ENCODE data around the gene GPR135. TPM values are rescaled to one million over a fixed set of nuclear protein-coding genes. Genes with fewer than 3 reads are reported as not detected.
A peak's percentile ranks its signal among the peaks of the same experiment; 100 is the strongest.

GPR135 gene
- total RNA-seq, 4 donors from 2014 or later, result 1.5 to 7.4 (median 5.2) TPM; not detected in 1

- H3K9me3 ChIP-seq, result no peaks in the 10 kb centered on the region
- peaks cover 0 to 24% (median 9%) of the 10 kb centered on the region in 4 donors for H3K4me1 ChIP-seq
- intact Hi-C loops (cut with DNase I; ENCODE audit: low total_unique reads), result no loop called here
- no peak overlapping the region for H3K4me3 ChIP-seq
- DNase-seq, result no peak
- H3K27me3 ChIP-seq, result no peaks in the 10 kb centered on the region
- 70 to 83% methylated on average over 3 to 4 of the region's 4 CpGs for WGBS, 2 donors (ENCODE audit: low coverage in 1 of 2)
- H3K27ac ChIP-seq, result peak overlapping the region in 1 of 4 donors; percentile 59
- H3K36me3 ChIP-seq, result no peaks in the 10 kb centered on the region
- in situ Hi-C loops (cut with MboI; ENCODE audit: low pct_ligation_motif_present in 1 of 4, low pct_unique_long_range_greater_than_20kb in 1 of 4, low sequenced_read_pairs in 3 of 4), result no loop called here
- TF ChIP-seq CTCF (IDR thresholded peaks at IDR 0.05), result no peak
- TF ChIP-seq POLR2AphosphoS5 (IDR thresholded peaks at IDR 0.05), result no peak
- no peak for TF ChIP-seq EP300 (IDR thresholded peaks at IDR 0.05; ENCODE audit: low read depth)
- TF ChIP-seq POLR2A (IDR thresholded peaks at IDR 0.05), result no peak
Observed at GRCh38 chr14:59424341-59425071, 40.7 kb downstream of the GPR135 start.

DNA sequence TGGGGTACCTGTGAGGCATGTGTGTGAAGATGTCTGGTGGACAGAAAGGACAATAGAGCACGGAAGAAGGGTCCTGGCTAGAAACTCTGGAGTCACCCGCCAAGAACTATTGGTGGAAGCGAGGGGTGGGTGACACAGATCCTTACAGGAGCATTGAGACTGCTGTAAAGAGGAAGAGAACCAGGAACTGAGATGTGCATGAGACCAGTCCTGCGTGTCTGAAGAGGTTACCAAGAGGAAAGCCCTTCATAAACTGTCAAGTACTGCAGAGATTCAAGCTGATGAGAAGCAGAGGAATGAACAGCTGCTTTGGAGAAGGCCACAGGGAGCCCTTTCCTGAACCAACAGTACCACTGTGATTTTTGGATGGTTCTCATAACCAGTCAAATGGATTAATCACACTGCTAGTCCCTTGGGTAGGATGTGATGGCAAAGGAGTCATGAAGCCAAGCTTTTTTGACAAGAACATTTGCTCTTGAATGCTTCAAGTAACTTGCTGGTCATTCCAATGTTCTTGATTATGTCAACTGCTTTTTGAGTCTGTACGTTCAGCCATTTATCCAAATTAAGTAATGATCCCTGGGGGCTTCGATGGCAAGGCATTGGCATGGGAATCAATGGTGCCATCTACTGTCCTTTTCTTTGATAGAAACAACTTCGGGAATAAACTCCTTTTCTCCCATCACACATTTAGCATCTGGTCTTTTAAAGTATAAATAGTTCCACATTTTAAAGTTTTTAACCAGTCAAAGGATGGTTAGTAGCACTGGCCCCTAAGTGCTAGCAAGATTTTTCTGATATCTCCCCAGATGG lies 42.9 kb downstream of the GPR135 start:
- Histone ChIP-seq H3K27ac (no peak overlapping the region), H3K4me1 (peaks cover 0 to 17% (median 8%) of the 10 kb centered on the region in 4 donors), H3K36me3 (no peaks in the 10 kb centered on the region), H3K4me3 (no peak overlapping the region), H3K27me3 (no peaks in the 10 kb centered on the region), H3K9me3 (no peaks in the 10 kb centered on the region)
- no peak for DNase-seq
- in situ Hi-C loops (cut with MboI; ENCODE audit: low pct_ligation_motif_present in 1 of 4, low pct_unique_long_range_greater_than_20kb in 1 of 4, low sequenced_read_pairs in 3 of 4) (no loop called here), intact Hi-C loops (cut with DNase I; ENCODE audit: low total_unique reads) (no loop called here)
- TF ChIP-seq POLR2AphosphoS5 (IDR thresholded peaks at IDR 0.05) (no peak), CTCF (IDR thresholded peaks at IDR 0.05) (no peak), POLR2A (IDR thresholded peaks at IDR 0.05) (no peak), EP300 (IDR thresholded peaks at IDR 0.05; ENCODE audit: low read depth) (no peak)
- 66 to 77% methylated on average over 6 to 7 of the region's 7 CpGs for WGBS, 2 donors (ENCODE audit: low coverage in 1 of 2)

- in situ Hi-C loops (cut with MboI; ENCODE audit: low pct_ligation_motif_present in 1 of 4, low pct_unique_long_range_greater_than_20kb in 1 of 4, low sequenced_read_pairs in 3 of 4), result no loop called here
- WGBS, 2 donors (ENCODE audit: low coverage in 1 of 2), result 30 to 33% methylated on average over 2 of the region's 2 CpGs
- H3K27ac ChIP-seq, result peak overlapping the region in 2 of 4 donors; percentile 52 to 53
Observed at GRCh38 chr14:59419303-59419702, 45.9 kb downstream of the GPR135 start.

More at GRCh38 chr14:59419303-59419702, 45.9 kb downstream of the GPR135 start:
- no peak for DNase-seq
- H3K4me1 ChIP-seq, result peaks cover 0 to 11% (median 7%) of the 10 kb centered on the region in 4 donors
- H3K4me3 ChIP-seq, result no peak overlapping the region
- H3K27me3 ChIP-seq, result no peaks in the 10 kb centered on the region
- intact Hi-C loops (cut with DNase I; ENCODE audit: low total_unique reads), result no loop called here
- H3K36me3 ChIP-seq, result no peaks in the 10 kb centered on the region
- TF ChIP-seq EP300 (IDR thresholded peaks at IDR 0.05; ENCODE audit: low read depth) (no peak), POLR2AphosphoS5 (IDR thresholded peaks at IDR 0.05) (no peak), CTCF (IDR thresholded peaks at IDR 0.05) (no peak), POLR2A (IDR thresholded peaks at IDR 0.05) (no peak)
- H3K9me3 ChIP-seq, result no peaks in the 10 kb centered on the region
